ENCODE results near the gene PDCL2. TPM values are rescaled to one million over a fixed set of nuclear protein-coding genes. Genes with fewer than 3 reads are reported as not detected.

The PDCL2 gene
- total RNA-seq, 2 donors from 2014 or later: not detected

GRCh38 chr4:55575513-55575912 is 16.5 kb downstream of the PDCL2 start:
- H3K9me3 ChIP-seq: no peaks in the 10 kb centered on the region

GRCh38 chr4:55574252-55574651 is 17.8 kb downstream of the PDCL2 start:
- no peaks in the 10 kb centered on the region for H3K27me3 ChIP-seq (replicated peaks; ENCODE audit: insufficient read depth)
- H3K4me1 ChIP-seq (replicated peaks): no peaks in the 10 kb centered on the region
- no peaks in the 10 kb centered on the region for H3K36me3 ChIP-seq
- no peak overlapping the region for H3K4me3 ChIP-seq
- no peak for TF ChIP-seq POLR2A (IDR thresholded peaks at IDR 0.05)
- TF ChIP-seq CTCF (IDR thresholded peaks at IDR 0.05): no peak
- no peak for TF ChIP-seq POLR2AphosphoS5 (IDR thresholded peaks at IDR 0.05)
- 85% methylated on average over 1 of the region's 1 CpG for WGBS
- no peak overlapping the region for H3K27ac ChIP-seq
- H3K9me3 ChIP-seq: no peaks in the 10 kb centered on the region
- intact Hi-C loops (cut with DNase I): no loop called here
- no peak for DNase-seq (ENCODE audit: low spot score)

More at GRCh38 chr4:55575513-55575912, 16.5 kb downstream of the PDCL2 start:
- intact Hi-C loops (cut with DNase I): no loop called here
- Histone ChIP-seq H3K4me1 (replicated peaks) (no peaks in the 10 kb centered on the region), H3K27ac (no peak overlapping the region), H3K4me3 (no peak overlapping the region), H3K27me3 (replicated peaks; ENCODE audit: insufficient read depth) (no peaks in the 10 kb centered on the region), H3K36me3 (no peaks in the 10 kb centered on the region)
- DNase-seq (ENCODE audit: low spot score): no peak
- TF ChIP-seq POLR2AphosphoS5 (IDR thresholded peaks at IDR 0.05) (no peak), POLR2A (IDR thresholded peaks at IDR 0.05) (no peak), CTCF (IDR thresholded peaks at IDR 0.05) (no peak)
- 89% methylated on average over 1 of the region's 1 CpG for WGBS

DNA sequence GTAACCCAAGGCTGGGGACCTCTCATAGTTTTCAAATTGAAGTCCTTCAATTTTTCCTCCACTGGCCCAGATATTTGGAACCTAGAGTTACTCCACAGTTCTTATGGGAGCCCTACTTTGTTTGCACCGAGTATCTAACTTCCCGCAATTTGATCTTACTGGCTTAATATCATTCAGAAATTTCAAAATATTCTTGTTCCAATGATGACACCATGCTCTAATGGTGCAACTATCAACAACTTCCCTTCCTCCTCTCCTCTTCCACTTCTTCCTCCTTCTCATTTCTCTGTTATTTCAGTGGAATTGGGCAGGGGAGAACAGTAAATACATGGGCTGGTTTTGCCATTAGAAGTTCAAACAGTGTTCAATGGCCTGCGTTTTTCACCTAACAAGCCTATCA is 20.2 kb downstream of the PDCL2 start:
- TF ChIP-seq POLR2A (IDR thresholded peaks at IDR 0.05): no peak
- no peak for TF ChIP-seq POLR2AphosphoS5 (IDR thresholded peaks at IDR 0.05)
- TF ChIP-seq CTCF (IDR thresholded peaks at IDR 0.05): no peak
- intact Hi-C loops (cut with DNase I): no loop called here
- Histone ChIP-seq H3K36me3 (no peaks in the 10 kb centered on the region), H3K27ac (no peak overlapping the region), H3K4me3 (no peak overlapping the region), H3K27me3 (replicated peaks; ENCODE audit: insufficient read depth) (no peaks in the 10 kb centered on the region), H3K4me1 (replicated peaks) (no peaks in the 10 kb centered on the region), H3K9me3 (no peaks in the 10 kb centered on the region)
- 70% methylated on average over 3 of the region's 3 CpGs for WGBS
- DNase-seq (ENCODE audit: low spot score): no peak

DNA sequence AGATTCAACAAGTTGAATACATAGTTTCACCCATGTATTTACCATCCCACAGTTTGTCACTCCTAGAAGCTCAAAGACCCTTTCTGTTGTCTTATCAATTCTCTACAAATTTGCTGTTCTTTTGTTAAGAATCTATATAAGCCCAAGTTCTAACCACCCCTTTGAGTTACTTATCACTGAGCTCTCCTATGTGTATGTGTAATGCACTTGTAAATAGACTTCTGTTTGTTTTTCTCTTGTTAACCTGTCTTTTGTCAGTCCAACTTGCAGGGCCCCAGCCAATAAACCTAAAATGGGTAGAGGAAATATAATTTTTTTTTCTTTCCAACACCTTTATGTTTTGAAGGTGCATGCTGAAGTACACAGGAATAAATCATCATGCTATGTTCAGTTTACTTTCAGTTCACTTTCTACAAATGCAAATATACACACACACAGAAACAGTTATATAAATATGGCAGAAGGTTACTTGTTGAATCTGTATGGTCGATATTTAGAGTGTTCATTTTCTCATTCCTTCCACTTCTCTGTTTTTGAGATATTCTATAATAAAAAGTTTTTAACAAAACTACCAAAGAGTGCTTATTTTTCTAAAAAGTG is 23.0 kb downstream of the PDCL2 start:
- Histone ChIP-seq H3K27me3 (replicated peaks; ENCODE audit: insufficient read depth) (no peaks in the 10 kb centered on the region), H3K36me3 (no peaks in the 10 kb centered on the region), H3K27ac (no peak overlapping the region), H3K9me3 (no peaks in the 10 kb centered on the region), H3K4me3 (no peak overlapping the region), H3K4me1 (replicated peaks) (no peaks in the 10 kb centered on the region)
- TF ChIP-seq CTCF (IDR thresholded peaks at IDR 0.05) (no peak), POLR2AphosphoS5 (IDR thresholded peaks at IDR 0.05) (no peak), POLR2A (IDR thresholded peaks at IDR 0.05) (no peak)
- intact Hi-C loops (cut with DNase I): no loop called here
- 52% methylated on average over 1 of the region's 1 CpG for WGBS
- DNase-seq (ENCODE audit: low spot score): no peak

- intact Hi-C loops (cut with DNase I): no loop called here
- Histone ChIP-seq H3K9me3 (no peaks in the 10 kb centered on the region), H3K36me3 (no peaks in the 10 kb centered on the region), H3K27ac (no peak overlapping the region), H3K27me3 (replicated peaks; ENCODE audit: insufficient read depth) (no peaks in the 10 kb centered on the region), H3K4me1 (replicated peaks) (no peaks in the 10 kb centered on the region), H3K4me3 (no peak overlapping the region)
- 100% methylated on average over 1 of the region's 1 CpG for WGBS
- TF ChIP-seq POLR2AphosphoS5 (IDR thresholded peaks at IDR 0.05) (no peak), CTCF (IDR thresholded peaks at IDR 0.05) (no peak), POLR2A (IDR thresholded peaks at IDR 0.05) (no peak)
- DNase-seq (ENCODE audit: low spot score): no peak
These were observed 30.2 kb downstream of the PDCL2 start for GRCh38 chr4:55561889-55562288.

Data from prostate gland (tissue), 2 donors.